ENCODE data around the gene NKX2-3.

NKX2-3 gene

DNA sequence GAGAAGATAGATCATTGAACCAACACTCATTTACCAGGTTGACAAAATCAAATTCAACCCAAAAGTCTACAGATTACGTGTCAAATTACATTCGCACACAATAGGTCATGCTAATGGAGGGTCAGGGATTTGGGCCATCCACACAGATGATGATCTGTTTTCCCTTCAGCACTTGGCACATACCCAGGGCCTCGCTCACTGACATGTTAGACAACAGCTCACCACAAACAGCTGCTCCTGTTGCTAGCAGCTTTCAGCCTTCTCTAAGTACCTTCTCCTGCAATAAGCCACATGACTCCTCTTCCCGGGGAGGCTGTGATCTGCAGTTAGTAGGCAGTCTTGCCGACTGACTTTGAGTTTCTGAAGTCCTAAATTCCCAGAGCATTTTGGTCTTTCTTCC, 18.4 kb downstream of the NKX2-3 start (continued):
- TF ChIP-seq, protein P1, sequence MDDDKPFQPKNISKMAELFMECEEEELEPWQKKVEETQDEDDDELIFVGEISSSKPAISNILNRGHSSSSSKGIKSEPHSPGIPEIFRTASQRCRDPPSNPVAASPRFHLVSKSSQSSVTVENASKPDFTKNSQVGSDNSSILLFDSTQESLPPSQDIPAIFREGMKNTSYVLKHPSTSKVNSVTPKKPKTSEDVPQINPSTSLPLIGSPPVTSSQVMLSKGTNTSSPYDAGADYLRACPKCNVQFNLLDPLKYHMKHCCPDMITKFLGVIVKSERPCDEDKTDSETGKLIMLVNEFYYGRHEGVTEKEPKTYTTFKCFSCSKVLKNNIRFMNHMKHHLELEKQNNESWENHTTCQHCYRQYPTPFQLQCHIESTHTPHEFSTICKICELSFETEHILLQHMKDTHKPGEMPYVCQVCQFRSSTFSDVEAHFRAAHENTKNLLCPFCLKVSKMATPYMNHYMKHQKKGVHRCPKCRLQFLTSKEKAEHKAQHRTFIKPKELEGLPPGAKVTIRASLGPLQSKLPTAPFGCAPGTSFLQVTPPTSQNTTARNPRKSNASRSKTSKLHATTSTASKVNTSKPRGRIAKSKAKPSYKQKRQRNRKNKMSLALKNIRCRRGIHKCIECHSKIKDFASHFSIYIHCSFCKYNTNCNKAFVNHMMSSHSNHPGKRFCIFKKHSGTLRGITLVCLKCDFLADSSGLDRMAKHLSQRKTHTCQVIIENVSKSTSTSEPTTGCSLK (tag by site-specific recombination; IDR thresholded peaks at IDR 0.05), result no peak
- TF ChIP-seq, protein P2, sequence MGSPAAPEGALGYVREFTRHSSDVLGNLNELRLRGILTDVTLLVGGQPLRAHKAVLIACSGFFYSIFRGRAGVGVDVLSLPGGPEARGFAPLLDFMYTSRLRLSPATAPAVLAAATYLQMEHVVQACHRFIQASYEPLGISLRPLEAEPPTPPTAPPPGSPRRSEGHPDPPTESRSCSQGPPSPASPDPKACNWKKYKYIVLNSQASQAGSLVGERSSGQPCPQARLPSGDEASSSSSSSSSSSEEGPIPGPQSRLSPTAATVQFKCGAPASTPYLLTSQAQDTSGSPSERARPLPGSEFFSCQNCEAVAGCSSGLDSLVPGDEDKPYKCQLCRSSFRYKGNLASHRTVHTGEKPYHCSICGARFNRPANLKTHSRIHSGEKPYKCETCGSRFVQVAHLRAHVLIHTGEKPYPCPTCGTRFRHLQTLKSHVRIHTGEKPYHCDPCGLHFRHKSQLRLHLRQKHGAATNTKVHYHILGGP (tag by site-specific recombination; IDR thresholded peaks at IDR 0.05), result no peak
- no peak for TF ChIP-seq ZNF157 (tag by site-specific recombination; IDR thresholded peaks at IDR 0.05)
- TF ChIP-seq ZNF624 (tag by site-specific recombination; IDR thresholded peaks at IDR 0.05), result no peak
- TF ChIP-seq, protein P3, sequence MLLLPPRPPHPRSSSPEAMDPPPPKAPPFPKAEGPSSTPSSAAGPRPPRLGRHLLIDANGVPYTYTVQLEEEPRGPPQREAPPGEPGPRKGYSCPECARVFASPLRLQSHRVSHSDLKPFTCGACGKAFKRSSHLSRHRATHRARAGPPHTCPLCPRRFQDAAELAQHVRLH (tag by site-specific recombination; IDR thresholded peaks at IDR 0.05), result no peak
- TF ChIP-seq ZSCAN30 (tag by site-specific recombination; IDR thresholded peaks at IDR 0.05), result no peak; the same call in 1 of the 2 replicates
- TF ChIP-seq ZNF146 (tag by site-specific recombination; IDR thresholded peaks at IDR 0.05), result no peak
- no peak for TF ChIP-seq ZNF114 (tag by site-specific recombination; IDR thresholded peaks at IDR 0.05)
- TF ChIP-seq ZNF37A (tag by site-specific recombination; IDR thresholded peaks at IDR 0.05), result no peak
- TF ChIP-seq ZNF777 (tag by site-specific recombination; IDR thresholded peaks at IDR 0.05; ENCODE audit: borderline replicate concordance), result no peak
- TF ChIP-seq, protein P4, sequence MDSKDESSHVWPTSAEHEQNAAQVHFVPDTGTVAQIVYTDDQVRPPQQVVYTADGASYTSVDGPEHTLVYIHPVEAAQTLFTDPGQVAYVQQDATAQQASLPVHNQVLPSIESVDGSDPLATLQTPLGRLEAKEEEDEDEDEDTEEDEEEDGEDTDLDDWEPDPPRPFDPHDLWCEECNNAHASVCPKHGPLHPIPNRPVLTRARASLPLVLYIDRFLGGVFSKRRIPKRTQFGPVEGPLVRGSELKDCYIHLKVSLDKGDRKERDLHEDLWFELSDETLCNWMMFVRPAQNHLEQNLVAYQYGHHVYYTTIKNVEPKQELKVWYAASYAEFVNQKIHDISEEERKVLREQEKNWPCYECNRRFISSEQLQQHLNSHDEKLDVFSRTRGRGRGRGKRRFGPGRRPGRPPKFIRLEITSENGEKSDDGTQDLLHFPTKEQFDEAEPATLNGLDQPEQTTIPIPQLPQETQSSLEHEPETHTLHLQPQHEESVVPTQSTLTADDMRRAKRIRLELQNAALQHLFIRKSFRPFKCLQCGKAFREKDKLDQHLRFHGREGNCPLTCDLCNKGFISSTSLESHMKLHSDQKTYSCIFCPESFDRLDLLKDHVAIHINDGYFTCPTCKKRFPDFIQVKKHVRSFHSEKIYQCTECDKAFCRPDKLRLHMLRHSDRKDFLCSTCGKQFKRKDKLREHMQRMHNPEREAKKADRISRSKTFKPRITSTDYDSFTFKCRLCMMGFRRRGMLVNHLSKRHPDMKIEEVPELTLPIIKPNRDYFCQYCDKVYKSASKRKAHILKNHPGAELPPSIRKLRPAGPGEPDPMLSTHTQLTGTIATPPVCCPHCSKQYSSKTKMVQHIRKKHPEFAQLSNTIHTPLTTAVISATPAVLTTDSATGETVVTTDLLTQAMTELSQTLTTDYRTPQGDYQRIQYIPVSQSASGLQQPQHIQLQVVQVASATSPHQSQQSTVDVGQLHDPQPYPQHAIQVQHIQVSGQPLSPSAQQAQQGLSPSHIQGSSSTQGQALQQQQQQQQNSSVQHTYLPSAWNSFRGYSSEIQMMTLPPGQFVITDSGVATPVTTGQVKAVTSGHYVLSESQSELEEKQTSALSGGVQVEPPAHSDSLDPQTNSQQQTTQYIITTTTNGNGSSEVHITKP (tag by site-specific recombination; IDR thresholded peaks at IDR 0.05), result peak; percentile 68
- TF ChIP-seq, protein P5, sequence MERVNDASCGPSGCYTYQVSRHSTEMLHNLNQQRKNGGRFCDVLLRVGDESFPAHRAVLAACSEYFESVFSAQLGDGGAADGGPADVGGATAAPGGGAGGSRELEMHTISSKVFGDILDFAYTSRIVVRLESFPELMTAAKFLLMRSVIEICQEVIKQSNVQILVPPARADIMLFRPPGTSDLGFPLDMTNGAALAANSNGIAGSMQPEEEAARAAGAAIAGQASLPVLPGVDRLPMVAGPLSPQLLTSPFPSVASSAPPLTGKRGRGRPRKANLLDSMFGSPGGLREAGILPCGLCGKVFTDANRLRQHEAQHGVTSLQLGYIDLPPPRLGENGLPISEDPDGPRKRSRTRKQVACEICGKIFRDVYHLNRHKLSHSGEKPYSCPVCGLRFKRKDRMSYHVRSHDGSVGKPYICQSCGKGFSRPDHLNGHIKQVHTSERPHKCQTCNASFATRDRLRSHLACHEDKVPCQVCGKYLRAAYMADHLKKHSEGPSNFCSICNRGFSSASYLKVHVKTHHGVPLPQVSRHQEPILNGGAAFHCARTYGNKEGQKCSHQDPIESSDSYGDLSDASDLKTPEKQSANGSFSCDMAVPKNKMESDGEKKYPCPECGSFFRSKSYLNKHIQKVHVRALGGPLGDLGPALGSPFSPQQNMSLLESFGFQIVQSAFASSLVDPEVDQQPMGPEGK (tag by site-specific recombination; IDR thresholded peaks at IDR 0.05), result peak; percentile 42; the same call in 1 of the 2 replicates
- no peak for TF ChIP-seq ZNF510 (tag by site-specific recombination; IDR thresholded peaks at IDR 0.05; ENCODE audit: insufficient replicate concordance)
- no peak for TF ChIP-seq ZNF274 (IDR thresholded peaks at IDR 0.05; ENCODE audit: low read length)
- no peak for TF ChIP-seq ZNF274 (tag by site-specific recombination; IDR thresholded peaks at IDR 0.05; ENCODE audit: borderline replicate concordance)
- no peak; the same call in 1 of the 2 replicates for TF ChIP-seq ZBTB48 (tag by site-specific recombination; IDR thresholded peaks at IDR 0.05)
- no peak for TF ChIP-seq ZNF529 (tag by site-specific recombination; IDR thresholded peaks at IDR 0.05; ENCODE audit: insufficient replicate concordance)
- no peak for TF ChIP-seq ZFP3 (tag by site-specific recombination; IDR thresholded peaks at IDR 0.05; ENCODE audit: low read depth)
- no peak for TF ChIP-seq ZNF426 (tag by site-specific recombination; IDR thresholded peaks at IDR 0.05)
- no peak for TF ChIP-seq ZNF248 (tag by site-specific recombination; IDR thresholded peaks at IDR 0.05)
- no peak for TF ChIP-seq SALL2 (tag by site-specific recombination; IDR thresholded peaks at IDR 0.05; ENCODE audit: borderline replicate concordance)
- no peak for TF ChIP-seq ZBTB1 (tag by site-specific recombination; IDR thresholded peaks at IDR 0.05)
- TF ChIP-seq YY1 (tag by site-specific recombination; IDR thresholded peaks at IDR 0.05), result no peak
- TF ChIP-seq ZNF366 (tag by site-specific recombination; conservative IDR thresholded peaks at IDR 0.05), result peak; percentile 85
- TF ChIP-seq ZNF140 (tag by site-specific recombination; IDR thresholded peaks at IDR 0.05), result no peak
- TF ChIP-seq, protein P6, sequence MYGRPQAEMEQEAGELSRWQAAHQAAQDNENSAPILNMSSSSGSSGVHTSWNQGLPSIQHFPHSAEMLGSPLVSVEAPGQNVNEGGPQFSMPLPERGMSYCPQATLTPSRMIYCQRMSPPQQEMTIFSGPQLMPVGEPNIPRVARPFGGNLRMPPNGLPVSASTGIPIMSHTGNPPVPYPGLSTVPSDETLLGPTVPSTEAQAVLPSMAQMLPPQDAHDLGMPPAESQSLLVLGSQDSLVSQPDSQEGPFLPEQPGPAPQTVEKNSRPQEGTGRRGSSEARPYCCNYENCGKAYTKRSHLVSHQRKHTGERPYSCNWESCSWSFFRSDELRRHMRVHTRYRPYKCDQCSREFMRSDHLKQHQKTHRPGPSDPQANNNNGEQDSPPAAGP (tag by site-specific recombination; IDR thresholded peaks at IDR 0.05), result no peak
- no peak for TF ChIP-seq ZNF121 (tag by site-specific recombination; IDR thresholded peaks at IDR 0.05)
- no peak for TF ChIP-seq ZNF239 (tag by site-specific recombination; IDR thresholded peaks at IDR 0.05)
- no peak for TF ChIP-seq BCL11B (tag by site-specific recombination; IDR thresholded peaks at IDR 0.05; ENCODE audit: low read depth)
- no peak for TF ChIP-seq ZNF433 (tag by site-specific recombination; IDR thresholded peaks at IDR 0.05; ENCODE audit: low read depth)
- TF ChIP-seq ZNF585B (tag by site-specific recombination; IDR thresholded peaks at IDR 0.05), result no peak
- TF ChIP-seq ZNF549 (tag by site-specific recombination; IDR thresholded peaks at IDR 0.05), result no peak
